ENCODE results near the gene WIPI1. TPM values are rescaled to one million over a fixed set of nuclear protein-coding genes. Genes with fewer than 3 reads are reported as not detected.

The WIPI1 gene
- total RNA-seq, 1 donor from 2014 or later = 252 TPM

DNA sequence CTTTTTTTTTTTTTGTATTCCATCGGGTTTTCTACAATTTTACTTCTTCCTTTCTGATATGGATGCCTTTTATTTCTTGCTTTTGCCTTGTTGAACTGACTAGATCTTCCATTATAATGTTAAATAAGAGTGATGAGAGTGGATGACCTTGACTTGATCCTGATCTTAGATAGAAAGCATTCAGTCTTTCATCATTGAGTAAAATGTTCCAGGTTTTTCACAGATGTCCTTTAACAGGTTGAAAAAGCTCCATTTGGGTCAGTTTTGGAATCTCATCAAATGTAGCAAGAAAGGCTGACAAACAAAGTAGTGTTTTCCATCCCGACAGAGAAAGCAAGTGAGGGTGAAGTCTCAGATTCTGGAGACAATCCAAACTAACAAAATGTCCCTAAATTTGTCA, 27.2 kb upstream of the WIPI1 start:
- TF ChIP-seq, protein P1, sequence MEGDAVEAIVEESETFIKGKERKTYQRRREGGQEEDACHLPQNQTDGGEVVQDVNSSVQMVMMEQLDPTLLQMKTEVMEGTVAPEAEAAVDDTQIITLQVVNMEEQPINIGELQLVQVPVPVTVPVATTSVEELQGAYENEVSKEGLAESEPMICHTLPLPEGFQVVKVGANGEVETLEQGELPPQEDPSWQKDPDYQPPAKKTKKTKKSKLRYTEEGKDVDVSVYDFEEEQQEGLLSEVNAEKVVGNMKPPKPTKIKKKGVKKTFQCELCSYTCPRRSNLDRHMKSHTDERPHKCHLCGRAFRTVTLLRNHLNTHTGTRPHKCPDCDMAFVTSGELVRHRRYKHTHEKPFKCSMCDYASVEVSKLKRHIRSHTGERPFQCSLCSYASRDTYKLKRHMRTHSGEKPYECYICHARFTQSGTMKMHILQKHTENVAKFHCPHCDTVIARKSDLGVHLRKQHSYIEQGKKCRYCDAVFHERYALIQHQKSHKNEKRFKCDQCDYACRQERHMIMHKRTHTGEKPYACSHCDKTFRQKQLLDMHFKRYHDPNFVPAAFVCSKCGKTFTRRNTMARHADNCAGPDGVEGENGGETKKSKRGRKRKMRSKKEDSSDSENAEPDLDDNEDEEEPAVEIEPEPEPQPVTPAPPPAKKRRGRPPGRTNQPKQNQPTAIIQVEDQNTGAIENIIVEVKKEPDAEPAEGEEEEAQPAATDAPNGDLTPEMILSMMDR (IDR thresholded peaks at IDR 0.05; ENCODE audit: partially characterized antibody, unreplicated experiment) = no peak
- Mint-ChIP-seq H3K4me3 (ENCODE audit: unreplicated experiment) (no peak overlapping the region), H3K4me1 (ENCODE audit: low read depth, unreplicated experiment) (peaks cover 2% of the 10 kb centered on the region)

GRCh38 chr17:68482576-68483041, 25.3 kb upstream of the WIPI1 start:
- Mint-ChIP-seq H3K36me3 (ENCODE audit: unreplicated experiment) (no peaks in the 10 kb centered on the region), H3K9me3 (ENCODE audit: unreplicated experiment) (no peaks in the 10 kb centered on the region), H3K4me1 (ENCODE audit: low read depth, unreplicated experiment) (peaks cover 2% of the 10 kb centered on the region), H3K27me3 (ENCODE audit: unreplicated experiment) (no peaks in the 10 kb centered on the region), H3K4me3 (ENCODE audit: unreplicated experiment) (no peak overlapping the region), H3K27ac (ENCODE audit: unreplicated experiment) (no peak overlapping the region)
- DNase-seq = no peak
- TF ChIP-seq, protein P1 (IDR thresholded peaks at IDR 0.05; ENCODE audit: partially characterized antibody, unreplicated experiment) = no peak

More for the DNA sequence above, 27.2 kb upstream of the WIPI1 start:
- Mint-ChIP-seq H3K36me3 (ENCODE audit: unreplicated experiment) (no peaks in the 10 kb centered on the region), H3K27me3 (ENCODE audit: unreplicated experiment) (no peaks in the 10 kb centered on the region), H3K9me3 (ENCODE audit: unreplicated experiment) (no peaks in the 10 kb centered on the region), H3K27ac (ENCODE audit: unreplicated experiment) (no peak overlapping the region)
- no peak for DNase-seq

DNA sequence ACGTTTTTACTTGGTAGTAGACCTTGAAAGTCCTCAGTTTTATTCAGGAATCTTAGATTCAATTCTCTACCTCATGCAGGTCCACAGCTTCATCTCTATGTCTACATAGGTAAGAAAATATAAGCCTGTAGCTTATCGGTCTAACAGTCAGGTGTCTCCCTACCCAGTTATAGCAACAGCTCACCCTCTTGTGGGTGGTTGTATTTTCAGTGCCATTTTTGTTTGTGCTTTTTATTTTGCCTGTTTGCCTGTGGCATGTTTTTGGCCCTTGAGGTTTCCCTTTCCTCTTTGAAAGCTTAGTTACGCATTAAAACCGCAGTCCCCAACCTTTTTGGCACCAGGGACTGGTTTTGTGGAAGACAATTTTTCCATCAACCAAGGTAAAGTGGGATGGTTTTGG, 23.6 kb upstream of the WIPI1 start:
- Mint-ChIP-seq H3K27ac (ENCODE audit: unreplicated experiment) (no peak overlapping the region), H3K4me3 (ENCODE audit: unreplicated experiment) (no peak overlapping the region), H3K27me3 (ENCODE audit: unreplicated experiment) (no peaks in the 10 kb centered on the region), H3K9me3 (ENCODE audit: unreplicated experiment) (no peaks in the 10 kb centered on the region), H3K36me3 (ENCODE audit: unreplicated experiment) (no peaks in the 10 kb centered on the region), H3K4me1 (ENCODE audit: low read depth, unreplicated experiment) (peaks cover 2% of the 10 kb centered on the region)
- TF ChIP-seq, protein P1 (IDR thresholded peaks at IDR 0.05; ENCODE audit: partially characterized antibody, unreplicated experiment) = no peak
- DNase-seq = no peak

GRCh38 chr17:68470961-68471360, 13.7 kb upstream of the WIPI1 start:
- H3K27ac Mint-ChIP-seq (ENCODE audit: unreplicated experiment) = no peak overlapping the region
- no peak for DNase-seq
- H3K9me3 Mint-ChIP-seq (ENCODE audit: unreplicated experiment) = no peaks in the 10 kb centered on the region
- TF ChIP-seq, protein P1 (IDR thresholded peaks at IDR 0.05; ENCODE audit: partially characterized antibody, unreplicated experiment) = no peak
- H3K4me3 Mint-ChIP-seq (ENCODE audit: unreplicated experiment) = no peak overlapping the region
- peaks cover 4% of the 10 kb centered on the region for H3K27me3 Mint-ChIP-seq (ENCODE audit: unreplicated experiment)
- H3K4me1 Mint-ChIP-seq (ENCODE audit: low read depth, unreplicated experiment) = peaks cover 14% of the 10 kb centered on the region
- H3K36me3 Mint-ChIP-seq (ENCODE audit: unreplicated experiment) = no peaks in the 10 kb centered on the region

DNA sequence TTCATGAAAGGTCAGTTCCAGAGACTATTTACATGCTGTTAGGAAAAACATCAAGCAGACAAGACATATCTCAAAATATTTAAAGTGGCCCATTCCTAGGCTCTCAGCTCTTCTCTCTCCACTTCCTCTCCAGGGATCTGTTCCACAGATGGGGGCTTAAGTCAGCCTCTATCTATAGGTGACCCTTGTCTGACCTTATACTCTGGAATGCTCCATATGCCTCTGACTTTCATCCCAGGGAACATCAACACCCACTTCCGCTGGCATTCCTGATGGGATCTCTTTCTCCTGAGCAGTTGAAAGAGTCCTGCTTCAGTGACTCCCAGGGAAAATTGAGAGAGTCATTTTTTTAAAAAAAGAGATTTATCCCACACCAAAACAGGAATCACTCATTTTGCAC, 11.5 kb upstream of the WIPI1 start:
- TF ChIP-seq, protein P1 (IDR thresholded peaks at IDR 0.05; ENCODE audit: partially characterized antibody, unreplicated experiment) = no peak
- Mint-ChIP-seq H3K4me3 (ENCODE audit: unreplicated experiment) (no peak overlapping the region), H3K27me3 (ENCODE audit: unreplicated experiment) (peaks cover 2% of the 10 kb centered on the region), H3K9me3 (ENCODE audit: unreplicated experiment) (no peaks in the 10 kb centered on the region), H3K27ac (ENCODE audit: unreplicated experiment) (no peak overlapping the region), H3K36me3 (ENCODE audit: unreplicated experiment) (no peaks in the 10 kb centered on the region), H3K4me1 (ENCODE audit: low read depth, unreplicated experiment) (peaks cover 9% of the 10 kb centered on the region)
- no peak for DNase-seq
